Right lobe of liver (tissue), 4 donors: ENCODE data around the gene MUC4.

Experiments
- CTCF ChIP-seq, 4 donors: fragments of 200-600 bp in 3 of 4; fragments of 450-650 bp in 1 of 4; IDR thresholded peaks; one replicate each; pipeline versions ENCODE4 v1.5.1 to v1.8.0; 2016 to 2022; ENCODE audit warnings: antibody characterized with exemption in 4 of 4, mild to moderate bottlenecking in 2 of 4
- POLR2A ChIP-seq: fragments of 450-650 bp; IDR thresholded peaks from one replicate; pipeline ENCODE4 v1.6.1; 2017; ENCODE audit warnings: antibody characterized with exemption, mild to moderate bottlenecking
- donor health status: DM: no; HTN: no; CAD: no.
- donor health status: DM: no; HTN: no; CAD: no.
- donor health status: DM: no; HTN: yes; CAD: no.

- no peak for TF ChIP-seq CTCF (IDR thresholded peaks at IDR 0.05)
- no peak for TF ChIP-seq POLR2A
Measured at GRCh38 chr3:195736866-195737490, 74.8 kb downstream of the MUC4 start.
